GM12878 (cell line): Measurements from ENCODE around the gene N4BP2L2.

Source experiments
- BRCA1 ChIP-seq: IDR thresholded peaks from 2 replicates; pipeline ENCODE4 v1.6.1; 2011; ENCODE audit warnings: low read depth, low read length, improper control_type of control experiment
- CTCF ChIP-seq, 3 experiments: IDR thresholded peaks in 2 of 3; conservative IDR thresholded peaks in 1 of 3; 2 replicates each; pipeline ENCODE4 v1.5.1; 2011; ENCODE audit warnings: low read depth in 3 of 3, low read length in 3 of 3, mild to moderate bottlenecking in 3 of 3, control low read depth in 2 of 3, moderate library complexity in 2 of 3, inconsistent platforms in 1 of 3, mixed read lengths in 1 of 3; ENCODE audit not compliant: control insufficient read depth in 2 of 3, insufficient read depth in 1 of 3; ENCODE audit errors: extremely low read depth in 1 of 3
- HDGF ChIP-seq: fragments of 450-650 bp; IDR thresholded peaks from 2 replicates; pipeline ENCODE4 v1.6.1; 2016; ENCODE audit warnings: antibody characterized with exemption
- POLR2A ChIP-seq: IDR thresholded peaks from 2 replicates; pipeline ENCODE4 v1.6.1; 2011; ENCODE audit warnings: low read depth, mild to moderate bottlenecking, low read length
- SP1 ChIP-seq: IDR thresholded peaks from one replicate; pipeline ENCODE4 v1.6.1; 2011; ENCODE audit warnings: low read depth, low read length
- SUZ12 ChIP-seq: fragments of 200-600 bp; sonication (generic); IDR thresholded peaks from one replicate; pipeline ENCODE4 v1.6.1; 2018; ENCODE audit warnings: antibody characterized with exemption, mild to moderate bottlenecking; ENCODE audit not compliant: unreplicated experiment
- TF ChIP-seq, protein P1 (sequence below): IDR thresholded peaks from 2 replicates; pipeline ENCODE4 v1.6.1; 2012; ENCODE audit warnings: low read depth, low read length, improper control_type of control experiment

DNA sequence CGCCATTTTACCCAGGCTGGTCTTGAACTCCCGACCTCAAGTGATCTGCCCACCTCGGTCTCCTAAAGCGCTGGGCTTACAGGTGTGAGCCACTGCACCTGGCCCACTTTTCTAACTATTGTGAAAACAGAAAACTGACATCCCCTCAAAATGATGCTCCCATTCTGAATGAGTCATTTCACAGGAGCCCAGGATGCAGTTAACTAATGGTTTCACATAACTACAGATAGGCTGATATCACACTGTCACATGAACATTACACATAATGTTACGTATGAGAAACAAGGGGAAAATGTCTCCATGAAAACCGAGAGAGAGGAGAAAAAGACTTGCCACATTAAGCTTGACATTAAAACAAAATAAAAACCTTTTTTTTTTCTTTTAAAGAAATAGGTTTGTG is 37.5 kb downstream of the N4BP2L2 start:
- TF ChIP-seq HDGF = no peak
- TF ChIP-seq CTCF (IDR thresholded peaks at IDR 0.05 in 2 of 3, conservative IDR thresholded peaks at IDR 0.05 in 1 of 3; ENCODE audit: control insufficient read depth in 2 of 3, extremely low read depth in 1 of 3, insufficient read depth in 1 of 3, low read depth in 3 of 3, low read length in 3 of 3) = no peak
- no peak for TF ChIP-seq POLR2A
- TF ChIP-seq BRCA1 = no peak
- no peak for TF ChIP-seq SP1
- TF ChIP-seq SUZ12 = no peak
- TF ChIP-seq, protein P1, sequence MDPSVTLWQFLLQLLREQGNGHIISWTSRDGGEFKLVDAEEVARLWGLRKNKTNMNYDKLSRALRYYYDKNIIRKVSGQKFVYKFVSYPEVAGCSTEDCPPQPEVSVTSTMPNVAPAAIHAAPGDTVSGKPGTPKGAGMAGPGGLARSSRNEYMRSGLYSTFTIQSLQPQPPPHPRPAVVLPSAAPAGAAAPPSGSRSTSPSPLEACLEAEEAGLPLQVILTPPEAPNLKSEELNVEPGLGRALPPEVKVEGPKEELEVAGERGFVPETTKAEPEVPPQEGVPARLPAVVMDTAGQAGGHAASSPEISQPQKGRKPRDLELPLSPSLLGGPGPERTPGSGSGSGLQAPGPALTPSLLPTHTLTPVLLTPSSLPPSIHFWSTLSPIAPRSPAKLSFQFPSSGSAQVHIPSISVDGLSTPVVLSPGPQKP = no peak
